Activated CD4-positive, CD25-positive, alpha-beta regulatory T cell treated with anti-CD3 and anti-CD28 coated beads, Interleukin-2, amount 50 U/mL, for 16 hours (primary cell): ENCODE results near the gene ERC2.

Experiments
- DNase-seq: peaks from one replicate; pipeline ENCODE4 v3.0.0-alpha.2; 2020; ENCODE audit warnings: low read depth, low spot score

ERC2 gene

GRCh38 chr3:55477306-55478303 is 990.7 kb downstream of the ERC2 start:
- no peak for DNase-seq

GRCh38 chr3:55476515-55476914 is 991.8 kb downstream of the ERC2 start:
- no peak for DNase-seq

GRCh38 chr3:55474213-55474632 is 994.0 kb downstream of the ERC2 start:
- no peak for DNase-seq

GRCh38 chr3:55473788-55474187 is 994.5 kb downstream of the ERC2 start:
- DNase-seq: no peak

- no peak for DNase-seq
These were observed 996.6 kb downstream of the ERC2 start for GRCh38 chr3:55471522-55472280.

GRCh38 chr3:55471084-55471483 is 997.2 kb downstream of the ERC2 start:
- DNase-seq: no peak

GRCh38 chr3:55469957-55470526 is 998.2 kb downstream of the ERC2 start:
- DNase-seq: no peak

- no peak for DNase-seq
These were observed 1000.0 kb downstream of the ERC2 start for GRCh38 chr3:55468251-55468650.

GRCh38 chr3:55467099-55467498 is 1001.2 kb downstream of the ERC2 start:
- no peak for DNase-seq

GRCh38 chr3:55466526-55466925 is 1001.7 kb downstream of the ERC2 start:
- DNase-seq: no peak

GRCh38 chr3:55461896-55462295 is 1006.4 kb downstream of the ERC2 start:
- DNase-seq: no peak

GRCh38 chr3:55459838-55460237 is 1008.4 kb downstream of the ERC2 start:
- DNase-seq: no peak
